Eye (tissue), 1 donor: Measurements from ENCODE around the gene DLST.
"Not testable (repeated sequence)": the region's sequence is repeated elsewhere in the genome, so short reads cannot be mapped to it uniquely, and the experiment has no call there.

ENCODE experiments used
- DNase-seq: peaks from one replicate; pipeline ENCODE4 v3.0.0-alpha.2; 2015

Gene DLST

GRCh38 chr14:74919421-74920165 is 37.9 kb downstream of the DLST start:
- DNase-seq: no peak

- DNase-seq: no peak
These were observed 38.6 kb downstream of the DLST start for GRCh38 chr14:74920281-74920680.

GRCh38 chr14:74921053-74921620 is 39.4 kb downstream of the DLST start:
- DNase-seq: no peak

- no peak for DNase-seq
These were observed 40.5 kb downstream of the DLST start for GRCh38 chr14:74921987-74922751.

- DNase-seq: peak; percentile 93
These were observed 41.2 kb downstream of the DLST start, which contains the start of gene RPS6KL1 for GRCh38 chr14:74922752-74923401. TSS of gene RPS6KL1 (minus strand) at chr14:74923260. CDS start at chr14:74921541, 1,719 bp downstream.

- DNase-seq: no peak
These were observed 42.3 kb downstream of the DLST start for GRCh38 chr14:74924061-74924460.

GRCh38 chr14:74927225-74927624 is 45.5 kb downstream of the DLST start:
- DNase-seq: no peak

- DNase-seq: no peak
These were observed 47.5 kb downstream of the DLST start for GRCh38 chr14:74929242-74929641.

GRCh38 chr14:74931744-74932143 is 50.0 kb downstream of the DLST start:
- DNase-seq: not testable (repeated sequence)

GRCh38 chr14:74932401-74932901 is 50.7 kb downstream of the DLST start:
- DNase-seq: no peak

GRCh38 chr14:74932936-74933335 is 51.2 kb downstream of the DLST start:
- DNase-seq: not testable (repeated sequence)

GRCh38 chr14:74934041-74934440 is 52.3 kb downstream of the DLST start:
- DNase-seq: no peak

- DNase-seq: peak; percentile 75
These were observed 53.0 kb downstream of the DLST start for GRCh38 chr14:74934476-74935359.

GRCh38 chr14:74935360-74935680 is 53.6 kb downstream of the DLST start:
- no peak for DNase-seq

- no peak for DNase-seq
These were observed 54.4 kb downstream of the DLST start for GRCh38 chr14:74936151-74936550.

- no peak for DNase-seq
These were observed 55.0 kb downstream of the DLST start for GRCh38 chr14:74936731-74937130.

GRCh38 chr14:74937171-74937570 is 55.5 kb downstream of the DLST start:
- no peak for DNase-seq

- no peak for DNase-seq
These were observed 57.1 kb downstream of the DLST start for GRCh38 chr14:74938531-74939495.

GRCh38 chr14:74940956-74941565 is 59.3 kb downstream of the DLST start:
- DNase-seq: no peak

- DNase-seq: peak; percentile 33
These were observed 60.0 kb downstream of the DLST start for GRCh38 chr14:74941676-74942097.
